Mammary epithelial cell (primary cell): ENCODE data around the gene SPTLC2.

Experiments used
- EZH2 ChIP-seq: IDR thresholded peaks from 2 replicates; pipeline ENCODE4 v1.6.1; 2012; ENCODE audit warnings: low read length, inconsistent platforms, borderline replicate concordance
- TF ChIP-seq, protein P1 (sequence below), 2 donors: IDR thresholded peaks in 1 of 2; conservative IDR thresholded peaks in 1 of 2; 2 replicates each; pipeline ENCODE4 v1.5.1; 2011 to 2012; ENCODE audit warnings: inconsistent platforms in 2 of 2, low read length in 2 of 2, mild to moderate bottlenecking in 2 of 2, control low read depth in 1 of 2, low read depth in 1 of 2; ENCODE audit not compliant: insufficient read depth in 1 of 2; ENCODE audit errors: extremely low read depth in 1 of 2

DNA sequence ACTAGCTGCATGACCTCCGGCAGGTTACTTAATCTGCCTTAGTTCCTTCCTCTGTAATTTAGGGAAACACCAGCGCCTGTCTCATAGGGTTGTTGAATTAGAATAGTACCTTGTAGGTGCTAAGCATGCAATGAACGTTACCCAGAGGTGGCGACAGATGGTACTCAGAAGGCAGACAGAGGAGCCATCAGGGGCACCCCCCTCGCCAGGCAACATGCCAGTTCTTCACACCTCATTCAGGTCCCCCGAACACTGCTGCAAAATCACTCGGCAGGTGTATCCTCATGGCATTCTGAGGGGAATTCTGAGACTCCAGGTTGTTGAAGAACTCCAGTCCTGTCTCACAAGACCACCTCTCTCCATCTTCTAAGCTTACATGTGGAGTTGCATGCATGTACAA lies 127.9 kb downstream of the SPTLC2 start:
- TF ChIP-seq, protein P1, sequence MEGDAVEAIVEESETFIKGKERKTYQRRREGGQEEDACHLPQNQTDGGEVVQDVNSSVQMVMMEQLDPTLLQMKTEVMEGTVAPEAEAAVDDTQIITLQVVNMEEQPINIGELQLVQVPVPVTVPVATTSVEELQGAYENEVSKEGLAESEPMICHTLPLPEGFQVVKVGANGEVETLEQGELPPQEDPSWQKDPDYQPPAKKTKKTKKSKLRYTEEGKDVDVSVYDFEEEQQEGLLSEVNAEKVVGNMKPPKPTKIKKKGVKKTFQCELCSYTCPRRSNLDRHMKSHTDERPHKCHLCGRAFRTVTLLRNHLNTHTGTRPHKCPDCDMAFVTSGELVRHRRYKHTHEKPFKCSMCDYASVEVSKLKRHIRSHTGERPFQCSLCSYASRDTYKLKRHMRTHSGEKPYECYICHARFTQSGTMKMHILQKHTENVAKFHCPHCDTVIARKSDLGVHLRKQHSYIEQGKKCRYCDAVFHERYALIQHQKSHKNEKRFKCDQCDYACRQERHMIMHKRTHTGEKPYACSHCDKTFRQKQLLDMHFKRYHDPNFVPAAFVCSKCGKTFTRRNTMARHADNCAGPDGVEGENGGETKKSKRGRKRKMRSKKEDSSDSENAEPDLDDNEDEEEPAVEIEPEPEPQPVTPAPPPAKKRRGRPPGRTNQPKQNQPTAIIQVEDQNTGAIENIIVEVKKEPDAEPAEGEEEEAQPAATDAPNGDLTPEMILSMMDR (conservative IDR thresholded peaks at IDR 0.05 in 1 of 2, IDR thresholded peaks at IDR 0.05 in 1 of 2; ENCODE audit: extremely low read depth in 1 of 2, insufficient read depth in 1 of 2, low read depth in 1 of 2, low read length in 2 of 2) = no peak
- TF ChIP-seq EZH2 = no peak
